K562 (cell line): Measurements from ENCODE around the gene KCNJ14. TPM values are rescaled to one million over a fixed set of nuclear protein-coding genes. Genes with fewer than 3 reads are reported as not detected.
A peak's percentile ranks its signal among the peaks of the same experiment; 100 is the strongest.

ENCODE experiments used
- ARID3A ChIP-seq: IDR thresholded peaks from 2 replicates; pipeline ENCODE4 v1.6.1; 2012; ENCODE audit warnings: low read depth, low read length, improper control_type of control experiment, borderline replicate concordance
- HDAC8 ChIP-seq: fragments of 450-650 bp; IDR thresholded peaks from 2 replicates; pipeline ENCODE4 v1.6.1; 2016; ENCODE audit warnings: mild to moderate bottlenecking, missing genetic modification characterization, moderate library complexity, missing compliant biosample characterization
- MBD2 ChIP-seq: sonication (generic); IDR thresholded peaks from 2 replicates; pipeline ENCODE4 v1.6.1; 2016; ENCODE audit warnings: low read depth, borderline replicate concordance
- MGA ChIP-seq: fragments of 450-650 bp; IDR thresholded peaks from 2 replicates; pipeline ENCODE4 v1.6.1; 2016; ENCODE audit warnings: mild to moderate bottlenecking, moderate library complexity
- ZNF407 ChIP-seq: fragments of 450-650 bp; IDR thresholded peaks from 2 replicates; pipeline ENCODE4 v1.6.1; 2016; ENCODE audit warnings: low read depth
- polyA plus RNA-seq, 8 experiments: library from polyadenylated mRNA; depleted of rRNA in 4 of 8; stranded (reverse) in 5 of 8; unstranded in 3 of 8; fragments of >200 nt; fragmentation: Nextera tagmentation in 2 of 8; fragmentation: Illumina TruSeq in 1 of 8; extraction: Ambion mirVana in 2 of 8; extraction: Trizol in 1 of 8; gene quantifications; 2 replicates each; pipeline versions ENCODE4 v1.2.1 to v1.2.3, GENCODE V29; 2011 to 2014; ENCODE audit warnings: inconsistent platforms in 1 of 8, missing spikeins in 1 of 8
- total RNA-seq, 7 experiments: library from RNA; depleted of rRNA in 6 of 7; stranded (reverse); fragments of >200 nt in 6 of 7; fragmentation: Illumina TruSeq in 2 of 7; extraction: Trizol in 2 of 7; gene quantifications; 2 replicates each; pipeline versions ENCODE4 v1.2.1 to v1.2.3, GENCODE V29; 2011 to 2021; ENCODE audit warnings: low replicate concordance in 1 of 7

KCNJ14 gene
- total and polyA plus RNA-seq, 9 of the 15 experiments (the other 6 are each of a cell fraction or from before 2014, with no cell fraction given), result 0.15 to 1.6 (median 0.49) TPM

GRCh38 chr19:48468772-48469288, 13.5 kb downstream of the KCNJ14 start (continued):
- TF ChIP-seq MGA (no peak), MBD2 (peak; percentile 97), HDAC8 (tag) (no peak), ZNF407 (no peak), ARID3A (peak; percentile 96)
